KOPT-K1 (cell line): ENCODE measurements around the gene LINGO3.

Experiments used
- H3K27ac ChIP-seq: fragments of 200-600 bp; sonication (generic); 2 replicates; pipeline ENCODE4 v1.5.1; 2016; ENCODE audit warnings: antibody characterized with exemption, mild to moderate bottlenecking, low read depth, low read length; ENCODE audit not compliant: poor library complexity, severe bottlenecking
- H3K36me3 ChIP-seq: fragments of 200-600 bp; sonication (generic); 2 replicates; pipeline ENCODE4 v1.5.1; 2017; ENCODE audit warnings: antibody characterized with exemption, mild to moderate bottlenecking, low read length, moderate library complexity; ENCODE audit not compliant: insufficient read depth
- H3K9me3 ChIP-seq: fragments of 200-600 bp; sonication (generic); 2 replicates; pipeline ENCODE4 v1.5.1; 2017; ENCODE audit warnings: antibody characterized with exemption, low read length, mild to moderate bottlenecking; ENCODE audit not compliant: insufficient read depth, poor library complexity, severe bottlenecking

The LINGO3 gene

GRCh38 chr19:2307518-2308012 is 389 bp downstream of the LINGO3 start:
- Histone ChIP-seq H3K36me3 (no peaks in the 10 kb centered on the region), H3K27ac (no peak overlapping the region), H3K9me3 (no peaks in the 10 kb centered on the region)

GRCh38 chr19:2306971-2307370 is 983 bp downstream of the LINGO3 start:
- H3K27ac ChIP-seq, result no peak overlapping the region
- H3K9me3 ChIP-seq, result no peaks in the 10 kb centered on the region
- H3K36me3 ChIP-seq, result no peaks in the 10 kb centered on the region

- Histone ChIP-seq H3K36me3 (no peaks in the 10 kb centered on the region), H3K9me3 (no peaks in the 10 kb centered on the region), H3K27ac (no peak overlapping the region)
These were observed 1.6 kb downstream of the LINGO3 start for GRCh38 chr19:2306281-2306806.

GRCh38 chr19:2305452-2306280 is 2.3 kb downstream of the LINGO3 start:
- Histone ChIP-seq H3K36me3 (no peaks in the 10 kb centered on the region), H3K27ac (no peak overlapping the region), H3K9me3 (no peaks in the 10 kb centered on the region)

GRCh38 chr19:2303211-2303798 is 4.6 kb downstream of the LINGO3 start:
- Histone ChIP-seq H3K36me3 (no peaks in the 10 kb centered on the region), H3K27ac (no peak overlapping the region), H3K9me3 (no peaks in the 10 kb centered on the region)

GRCh38 chr19:2302319-2303210 is 5.4 kb downstream of the LINGO3 start:
- Histone ChIP-seq H3K9me3 (no peaks in the 10 kb centered on the region), H3K36me3 (no peaks in the 10 kb centered on the region), H3K27ac (no peak overlapping the region)

GRCh38 chr19:2300533-2300932 is 7.4 kb downstream of the LINGO3 start:
- no peak overlapping the region for H3K27ac ChIP-seq
- no peaks in the 10 kb centered on the region for H3K36me3 ChIP-seq
- H3K9me3 ChIP-seq, result no peaks in the 10 kb centered on the region

- H3K27ac ChIP-seq, result no peak overlapping the region
- H3K36me3 ChIP-seq, result no peaks in the 10 kb centered on the region
- H3K9me3 ChIP-seq, result no peaks in the 10 kb centered on the region
These were observed 11.8 kb downstream of the LINGO3 start for GRCh38 chr19:2296141-2296540.

- Histone ChIP-seq H3K27ac (no peak overlapping the region), H3K36me3 (no peaks in the 10 kb centered on the region), H3K9me3 (no peaks in the 10 kb centered on the region)
These were observed 13.1 kb downstream of the LINGO3 start for GRCh38 chr19:2294687-2295335.

- Histone ChIP-seq H3K27ac (no peak overlapping the region), H3K9me3 (no peaks in the 10 kb centered on the region), H3K36me3 (no peaks in the 10 kb centered on the region)
These were observed 16.7 kb downstream of the LINGO3 start for GRCh38 chr19:2291185-2291751.

GRCh38 chr19:2290441-2291184 is 17.3 kb downstream of the LINGO3 start:
- H3K36me3 ChIP-seq, result no peaks in the 10 kb centered on the region
- H3K9me3 ChIP-seq, result no peaks in the 10 kb centered on the region
- no peak overlapping the region for H3K27ac ChIP-seq

- no peak overlapping the region for H3K27ac ChIP-seq
- no peaks in the 10 kb centered on the region for H3K9me3 ChIP-seq
- H3K36me3 ChIP-seq, result no peaks in the 10 kb centered on the region
These were observed 18.1 kb downstream of the LINGO3 start for GRCh38 chr19:2289714-2290435.
